NCI-H2107 treated with DMSO at 0.1 percent for 48 hours (cell line): ENCODE measurements around the gene RGS5.
"Not testable (repeated sequence)": the region's sequence is repeated elsewhere in the genome, so short reads cannot be mapped to it uniquely, and the experiment has no call there.

Experiments used
- DNase-seq: peaks from one replicate; lab custom pipeline; 2025; ENCODE audit not compliant: unreplicated experiment; lab: John Stamatoyannopoulos, UW

RGS5 gene, protein sequence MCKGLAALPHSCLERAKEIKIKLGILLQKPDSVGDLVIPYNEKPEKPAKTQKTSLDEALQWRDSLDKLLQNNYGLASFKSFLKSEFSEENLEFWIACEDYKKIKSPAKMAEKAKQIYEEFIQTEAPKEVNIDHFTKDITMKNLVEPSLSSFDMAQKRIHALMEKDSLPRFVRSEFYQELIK

DNA sequence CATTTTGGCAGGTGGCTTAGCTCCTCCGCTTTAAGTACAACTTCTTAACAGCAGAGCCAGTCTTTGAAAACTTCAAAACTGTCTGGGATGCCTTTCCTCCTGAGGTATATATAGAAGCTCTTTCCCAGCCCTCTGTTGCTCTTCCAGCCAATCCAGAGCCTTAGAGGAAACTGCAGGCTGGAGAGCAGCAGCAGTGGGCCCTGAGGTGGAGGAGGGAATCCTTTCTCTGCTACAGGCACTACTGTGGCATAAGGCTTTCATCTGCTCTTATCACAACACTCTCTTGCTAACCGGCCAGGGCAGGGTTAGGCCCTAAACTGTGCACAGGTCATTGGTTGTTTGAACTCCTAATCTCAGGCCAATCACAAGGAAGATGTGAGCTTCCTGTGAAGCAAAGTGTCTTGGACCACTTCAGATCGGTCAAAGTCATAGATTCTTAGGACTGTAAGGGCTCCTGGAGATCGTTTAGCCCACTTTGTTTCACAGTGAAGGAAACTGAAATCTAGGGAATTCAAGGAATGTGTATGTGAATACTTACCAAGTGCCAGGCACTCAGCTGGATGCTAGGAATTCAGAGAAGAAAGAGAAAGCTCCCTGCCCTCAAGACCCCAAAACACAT lies at the start of gene RGS5:
TSS of gene RGS5 (minus strand) at position 84 of the 619 bp plus-strand sequence. CDS start at position 3, 81 bp downstream.
- no peak for DNase-seq

DNA sequence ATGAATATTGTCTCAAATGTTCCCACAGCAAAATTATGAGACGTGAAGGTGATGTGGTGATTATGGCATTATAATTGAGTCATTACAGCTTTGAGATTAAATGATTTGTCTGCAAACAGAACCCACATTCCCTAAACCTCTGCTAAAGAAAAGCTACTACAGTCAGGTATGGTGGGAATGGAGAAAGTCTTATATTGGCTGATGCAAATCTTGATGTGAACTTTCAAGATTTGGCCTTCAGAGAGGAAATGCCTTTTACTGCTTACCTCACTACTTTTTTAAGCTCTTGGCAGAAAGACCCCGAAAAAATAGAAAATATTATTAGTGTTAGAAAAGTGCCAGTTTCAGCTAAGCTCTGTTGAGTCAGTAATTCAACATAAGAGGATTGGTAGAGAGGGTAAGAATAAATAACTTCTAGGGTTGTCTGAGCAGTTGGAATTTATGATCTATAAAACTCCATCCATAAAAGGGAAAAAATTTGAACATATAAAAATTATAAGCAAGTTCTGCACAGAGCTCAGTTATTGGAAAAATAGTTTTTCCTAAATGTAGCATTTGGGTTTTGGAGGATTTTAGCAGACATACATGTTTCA lies 47.8 kb upstream of the RGS5 start:
- no peak for DNase-seq

DNA sequence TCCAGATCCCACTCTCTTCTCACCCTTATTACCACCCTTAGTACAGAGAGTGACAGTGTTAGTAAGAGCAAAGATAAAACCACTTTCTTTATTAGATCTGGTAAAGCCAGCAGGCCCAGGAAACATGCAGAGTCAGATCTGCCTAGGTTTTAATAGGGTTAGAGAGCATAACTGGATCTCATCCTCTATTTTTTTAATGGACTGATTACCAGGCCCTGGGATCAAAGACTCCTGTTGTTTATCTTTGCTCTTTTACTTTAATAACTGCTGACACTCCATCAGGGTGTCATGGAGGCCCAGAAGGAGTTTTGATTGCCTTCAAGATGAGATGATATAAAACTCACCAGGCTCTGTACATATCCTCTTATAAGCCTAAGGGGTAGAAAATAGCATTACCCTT lies 45.3 kb upstream of the RGS5 start:
- no peak for DNase-seq

DNA sequence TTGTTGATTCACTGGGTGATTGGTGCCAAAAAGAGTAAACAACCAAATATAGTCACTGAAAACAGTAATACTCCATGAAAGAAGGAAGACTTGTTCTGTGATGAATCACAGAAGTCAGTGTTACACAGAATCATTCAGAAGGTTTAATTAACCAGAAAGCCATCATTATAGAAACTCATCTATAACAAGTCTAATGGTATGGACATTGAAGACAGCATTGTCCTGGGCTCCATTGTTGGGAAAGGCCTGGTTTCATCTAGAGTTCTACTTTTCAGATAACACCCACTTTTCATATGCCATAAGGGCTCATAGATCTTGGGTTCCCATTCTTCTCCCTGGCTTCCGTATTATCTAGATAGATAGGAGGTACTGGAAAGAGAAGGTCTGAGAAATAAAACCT lies 41.9 kb upstream of the RGS5 start:
- DNase-seq: not testable (repeated sequence)

DNA sequence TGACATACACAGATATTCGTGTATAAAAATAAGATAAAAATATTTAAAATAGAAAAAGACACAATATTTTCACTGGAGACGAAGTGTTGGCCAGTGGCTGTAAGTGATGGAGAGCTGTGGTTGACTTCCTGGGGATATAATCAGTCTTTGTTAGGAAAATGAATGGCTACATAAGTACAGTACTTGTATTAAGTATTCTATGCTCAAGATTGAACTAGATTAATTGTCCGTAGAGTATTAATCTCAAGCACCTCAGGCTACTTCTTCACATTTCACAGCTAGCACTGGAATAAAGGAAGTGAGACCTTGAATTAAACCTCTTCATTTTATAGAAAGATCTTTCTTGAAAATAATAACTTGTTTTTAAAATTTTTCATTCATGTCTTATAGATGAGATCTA lies 39.0 kb upstream of the RGS5 start:
- DNase-seq: no peak

DNA sequence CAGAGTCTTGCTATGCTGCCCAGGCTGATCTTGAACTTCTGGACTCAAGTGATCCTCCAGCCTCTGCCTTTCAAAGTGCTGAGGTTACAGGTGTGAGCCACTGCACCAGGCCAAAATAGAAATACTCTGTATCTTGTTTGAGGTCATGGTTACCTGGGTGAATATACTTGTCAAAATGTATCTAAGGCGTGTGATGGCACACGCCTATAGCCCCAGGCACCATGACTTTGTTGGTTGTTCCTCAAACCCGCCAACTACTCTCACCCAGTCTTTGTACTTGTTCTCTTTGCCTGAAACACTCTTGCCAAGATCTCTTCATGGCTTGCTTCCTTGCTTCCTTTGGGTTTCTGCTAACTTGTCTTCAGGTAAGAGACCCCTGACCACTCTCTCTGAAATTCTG lies 38.0 kb upstream of the RGS5 start:
- DNase-seq: no peak

DNA sequence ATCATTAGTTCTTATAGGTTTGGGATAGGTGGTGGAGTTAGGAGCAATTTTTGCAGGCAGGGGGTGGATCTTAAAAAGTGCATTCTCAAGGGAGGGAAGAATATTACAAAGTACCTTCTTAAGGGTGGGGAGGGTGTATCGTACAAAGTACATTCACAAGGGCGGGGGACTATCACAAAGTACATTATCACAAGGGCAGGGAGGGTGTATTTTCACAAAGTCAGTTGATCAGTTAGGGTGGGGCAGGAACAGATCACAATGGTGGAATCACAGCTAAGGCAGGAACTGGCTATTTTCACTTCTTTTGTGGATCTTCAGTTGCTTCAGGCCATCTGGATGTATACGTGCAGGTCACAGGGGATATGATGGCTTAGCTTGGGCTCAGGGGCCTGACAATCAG lies 30.9 kb upstream of the RGS5 start:
- DNase-seq: not testable (repeated sequence)

DNA sequence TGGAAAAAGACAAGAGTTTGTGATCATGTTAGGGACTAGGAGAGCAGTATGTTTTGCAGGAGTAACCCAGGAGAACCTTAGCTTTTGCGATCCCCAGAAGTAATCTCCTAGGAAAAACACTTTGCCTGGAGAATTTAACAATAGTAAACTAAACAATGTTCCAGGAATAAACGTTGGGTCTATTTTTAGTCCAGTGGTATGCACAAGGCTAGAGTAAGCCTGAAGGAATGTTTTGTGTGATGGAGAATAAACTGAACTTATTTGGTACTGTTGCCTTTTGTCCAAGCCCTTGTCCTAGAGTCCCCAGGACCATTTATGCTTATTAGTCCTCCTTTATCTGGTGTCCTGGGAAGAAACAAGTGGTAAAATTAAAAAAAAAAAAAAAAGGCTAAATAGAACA lies 28.7 kb upstream of the RGS5 start:
- no peak for DNase-seq

DNA sequence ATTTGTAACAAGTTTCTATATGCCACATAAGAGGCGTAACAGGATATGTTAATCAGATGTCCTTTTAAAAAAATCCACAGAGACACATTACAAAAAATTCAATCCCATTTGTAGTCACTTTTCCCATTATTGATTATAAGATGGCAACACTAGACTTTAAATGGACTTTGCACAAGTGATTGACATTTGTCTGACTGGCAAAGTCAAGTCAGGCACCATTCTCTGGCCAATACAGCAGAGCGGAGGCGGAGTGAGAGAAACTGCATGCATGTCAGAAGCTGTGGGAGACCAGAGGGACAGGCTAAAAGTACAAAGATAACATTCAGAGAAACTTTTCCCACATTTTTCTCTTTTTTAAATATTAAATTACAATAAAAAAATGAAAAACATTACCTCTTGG lies 28.1 kb upstream of the RGS5 start:
- DNase-seq: no peak

DNA sequence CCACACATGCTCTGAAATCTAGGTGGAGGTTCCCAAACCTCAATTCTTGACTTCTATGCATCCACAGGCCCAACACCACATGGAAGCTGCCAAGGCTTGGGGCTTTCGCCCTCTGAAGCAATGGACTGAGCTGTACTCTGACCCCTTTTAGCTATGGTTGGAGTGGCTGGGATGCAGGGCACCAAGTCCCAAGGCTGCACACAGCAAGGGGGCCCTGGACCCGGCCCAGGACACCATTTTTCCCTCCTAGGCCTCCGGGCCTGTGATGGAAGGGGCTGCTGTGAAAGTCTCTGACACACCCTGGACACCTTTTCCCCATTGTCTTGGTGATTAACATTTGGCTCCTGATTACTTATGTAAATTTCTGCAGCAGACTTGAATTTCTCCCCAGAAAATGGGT lies 25.6 kb upstream of the RGS5 start:
- not testable (repeated sequence) for DNase-seq

DNA sequence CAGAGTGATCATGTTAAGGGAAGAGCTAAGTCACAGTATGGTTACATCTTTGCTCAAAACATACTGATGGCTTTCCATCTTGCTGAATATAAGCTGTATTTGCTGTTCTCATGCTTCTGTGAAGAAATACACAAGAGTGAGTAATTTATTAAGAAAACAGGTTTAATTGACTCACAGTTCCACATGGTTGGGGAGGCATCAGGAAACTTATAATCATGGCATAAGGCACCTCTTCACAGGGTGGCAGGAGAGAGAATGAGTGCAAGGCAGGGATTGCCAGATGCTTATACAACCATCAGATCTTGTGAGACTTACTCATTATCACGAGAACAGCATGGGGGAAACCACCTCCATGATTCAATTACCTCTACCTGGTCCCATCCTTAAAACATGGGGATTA lies 24.4 kb upstream of the RGS5 start:
- DNase-seq: no peak

DNA sequence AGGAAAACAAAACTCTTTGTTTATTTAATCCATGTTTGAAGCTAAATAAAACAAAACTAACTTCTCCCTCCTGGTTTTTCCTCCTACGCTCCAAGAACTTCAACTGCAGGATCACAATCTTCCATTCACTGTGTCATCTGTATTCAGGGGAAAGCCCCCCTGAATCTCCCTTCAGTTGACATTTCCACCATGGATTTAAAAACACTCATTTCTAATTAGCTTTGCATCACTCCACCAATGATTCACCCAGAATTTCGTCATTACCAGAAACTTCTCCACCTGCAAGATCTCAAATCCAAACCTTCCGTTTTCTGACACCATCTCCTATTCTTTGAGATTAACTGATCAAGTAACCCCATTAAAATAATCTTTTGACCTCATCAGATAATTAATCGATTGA lies 10.9 kb upstream of the RGS5 start:
- no peak for DNase-seq

DNA sequence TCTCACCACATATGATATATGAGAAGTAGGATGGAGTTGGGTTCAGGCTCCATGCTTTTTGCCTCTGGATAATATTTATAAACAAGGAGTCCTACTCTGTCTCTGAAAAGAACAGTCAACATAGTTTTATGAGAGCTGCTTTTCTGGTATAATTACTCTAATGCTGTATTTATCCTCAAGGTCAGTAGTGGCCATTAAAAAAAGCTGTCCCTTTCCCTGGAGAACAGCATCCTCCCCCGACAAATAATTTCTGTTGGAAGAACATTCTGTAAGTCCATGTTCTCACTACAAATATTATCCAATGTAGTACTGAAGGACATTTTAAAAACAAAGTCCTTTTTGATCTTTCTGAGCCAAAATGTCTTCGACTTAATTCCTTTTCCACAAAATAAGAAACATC lies 9.0 kb upstream of the RGS5 start:
- DNase-seq: no peak

DNA sequence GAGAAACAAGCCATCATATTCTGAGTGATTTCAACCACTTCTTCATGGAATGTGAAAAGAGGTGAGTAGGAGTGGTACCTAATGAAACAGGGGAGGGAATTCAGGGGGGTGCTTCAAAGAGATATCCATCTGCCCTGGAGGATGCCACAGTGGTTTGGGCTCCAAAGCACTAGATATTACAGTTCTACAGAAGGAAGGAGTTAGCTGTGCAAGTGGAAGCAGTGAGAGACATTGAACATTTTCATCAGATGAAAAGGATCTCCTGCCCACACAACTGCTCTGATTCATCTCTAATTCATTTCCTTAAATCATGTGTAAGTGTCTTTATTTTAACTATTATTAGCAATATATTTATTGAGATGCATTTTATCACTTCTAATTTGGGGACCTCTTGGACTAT lies 2.8 kb upstream of the RGS5 start:
- no peak for DNase-seq

DNA sequence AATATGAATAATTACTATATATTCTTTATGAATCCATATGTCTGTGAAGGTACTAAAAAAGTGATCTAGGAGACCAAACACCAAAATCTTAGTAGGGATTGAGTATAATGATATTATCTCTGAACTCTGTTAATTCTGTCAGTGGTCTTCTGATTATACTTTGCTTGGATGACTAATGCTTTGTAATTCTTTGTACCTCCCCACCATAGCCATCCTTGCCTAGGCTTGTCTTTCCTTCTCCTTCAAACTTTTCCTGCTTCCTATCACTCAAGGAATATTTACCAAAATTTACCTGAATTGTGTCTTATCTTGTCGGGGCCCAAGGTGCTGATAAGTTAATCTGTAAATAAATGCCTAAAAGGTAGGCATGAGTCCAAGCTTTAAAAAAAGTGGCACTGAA lies 845 bp upstream of the RGS5 start:
- no peak for DNase-seq

DNA sequence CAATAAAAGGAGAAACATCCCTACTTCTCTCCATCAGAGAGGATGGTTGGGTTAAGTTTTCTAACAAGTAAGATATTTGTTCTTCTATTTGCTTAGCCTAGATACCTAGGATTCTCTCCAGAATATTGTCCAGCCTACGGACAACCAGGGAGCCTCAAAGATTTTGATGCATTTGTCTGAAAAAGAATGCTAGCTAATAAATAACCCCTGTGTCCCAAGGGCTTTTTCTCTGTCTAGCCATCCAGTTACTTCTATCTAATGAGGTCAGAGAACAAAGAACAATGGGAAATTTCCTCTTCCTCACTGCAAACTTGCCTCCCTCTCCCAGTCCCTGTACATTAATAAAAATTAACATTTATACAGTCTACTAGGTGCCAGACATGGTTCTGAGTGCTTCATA lies 810 bp downstream of the RGS5 start:
- no peak for DNase-seq

DNA sequence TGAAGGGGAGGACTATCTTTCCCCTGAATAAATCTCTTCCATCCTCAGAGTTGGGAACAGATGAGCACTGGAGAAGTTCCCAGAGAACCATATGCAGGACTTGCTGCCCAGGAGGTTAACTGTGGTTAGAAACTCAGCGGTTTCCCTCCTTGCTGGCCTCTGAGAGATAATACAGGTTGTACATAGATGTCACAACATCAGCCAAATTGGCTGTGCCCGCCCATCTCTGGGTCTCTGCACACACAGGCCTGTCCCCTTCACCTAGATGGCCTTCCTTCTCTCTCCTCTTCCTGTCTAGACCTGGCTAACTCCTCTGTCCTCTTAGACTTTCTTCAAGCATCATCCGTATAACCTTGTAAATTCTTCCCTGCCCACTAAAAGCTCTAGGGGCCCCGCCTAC lies 5.7 kb downstream of the RGS5 start:
- no peak for DNase-seq

DNA sequence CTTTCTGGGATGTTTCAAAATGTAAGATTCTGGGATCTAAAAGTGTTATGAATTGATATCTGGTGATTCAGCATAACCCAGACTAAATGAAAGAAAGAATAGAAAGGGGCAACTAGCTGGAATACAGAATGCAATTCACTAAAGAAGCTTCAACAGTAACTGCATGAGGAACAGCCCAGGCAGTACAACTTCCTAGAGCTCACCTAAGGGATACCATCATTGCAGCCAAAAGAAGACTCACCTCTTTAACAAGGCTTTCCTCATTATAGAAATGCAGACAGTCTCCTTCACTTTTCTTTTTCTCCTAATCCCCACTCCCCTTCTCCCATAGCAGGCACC lies 6.3 kb downstream of the RGS5 start:
- no peak for DNase-seq

DNA sequence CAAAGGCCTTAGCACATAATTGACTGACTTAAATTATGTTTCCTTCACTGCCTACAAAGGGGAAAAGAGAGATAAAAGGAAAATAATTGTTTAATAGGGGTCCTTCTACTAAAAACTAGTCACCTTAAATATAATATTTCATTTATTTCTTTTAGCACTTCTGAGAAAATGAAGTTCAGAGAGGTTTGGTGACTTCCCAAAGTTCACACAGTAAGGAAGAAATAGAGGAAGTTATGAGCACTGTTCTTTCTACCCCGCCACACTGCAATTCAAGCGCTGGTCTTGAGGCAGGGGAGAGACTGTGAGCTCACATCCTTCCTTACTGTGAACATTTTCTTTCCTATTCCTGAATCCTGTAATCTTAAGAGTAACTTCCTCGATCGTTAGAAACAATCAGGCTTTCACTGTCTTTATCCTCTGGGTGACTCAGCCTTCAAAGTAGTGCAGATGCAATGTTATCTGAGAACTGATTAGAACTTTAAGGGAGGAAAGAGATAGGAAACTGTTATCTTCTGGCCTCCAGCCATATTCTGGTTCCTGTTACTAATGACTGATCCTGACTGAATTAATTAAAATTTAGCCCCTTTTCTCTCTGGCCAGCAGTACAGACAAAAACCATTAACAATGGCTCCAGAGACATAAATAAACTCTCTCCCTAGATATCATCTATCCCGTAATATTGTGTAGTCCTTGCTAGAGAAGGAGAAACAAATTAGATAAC lies 6.8 kb downstream of the RGS5 start:
- no peak for DNase-seq

DNA sequence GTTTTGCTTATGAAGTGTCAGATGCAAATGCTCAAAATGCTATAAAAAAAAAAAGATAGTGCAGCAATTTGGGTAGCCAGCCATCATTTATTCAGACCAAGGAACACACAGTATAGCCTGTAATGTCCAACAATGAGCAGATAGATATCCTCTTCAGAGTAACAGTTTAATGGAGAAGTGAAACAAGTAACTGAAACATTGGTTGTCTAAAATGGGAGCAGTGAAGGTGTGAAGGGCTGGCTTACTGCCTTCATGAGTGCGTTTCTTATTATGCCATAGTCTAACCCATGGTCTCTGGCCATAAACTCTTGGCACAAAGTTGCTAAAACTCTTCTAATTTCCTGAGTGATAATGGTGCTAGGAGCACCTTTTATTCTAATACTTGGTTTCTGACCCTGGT lies 11.4 kb downstream of the RGS5 start:
- DNase-seq: no peak

DNA sequence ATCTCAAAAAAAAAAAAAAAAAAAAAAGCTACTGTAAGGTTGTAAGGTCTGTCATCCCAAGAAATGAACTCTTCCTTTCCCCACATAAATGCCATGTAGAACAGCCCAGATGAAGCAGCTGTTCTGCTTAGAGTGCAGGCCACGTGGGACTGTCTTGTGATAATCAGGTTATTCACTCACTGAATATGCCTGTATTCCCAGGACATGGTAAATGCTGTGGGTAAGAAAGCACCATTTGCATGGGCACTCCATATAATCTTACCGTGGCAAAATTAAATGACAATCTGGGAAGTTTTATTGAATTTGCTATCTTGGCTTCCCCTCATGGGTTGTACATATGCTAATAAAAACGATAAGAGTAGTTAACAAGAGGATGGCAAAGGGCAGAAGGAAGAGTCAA lies 13.8 kb downstream of the RGS5 start:
- DNase-seq: no peak

DNA sequence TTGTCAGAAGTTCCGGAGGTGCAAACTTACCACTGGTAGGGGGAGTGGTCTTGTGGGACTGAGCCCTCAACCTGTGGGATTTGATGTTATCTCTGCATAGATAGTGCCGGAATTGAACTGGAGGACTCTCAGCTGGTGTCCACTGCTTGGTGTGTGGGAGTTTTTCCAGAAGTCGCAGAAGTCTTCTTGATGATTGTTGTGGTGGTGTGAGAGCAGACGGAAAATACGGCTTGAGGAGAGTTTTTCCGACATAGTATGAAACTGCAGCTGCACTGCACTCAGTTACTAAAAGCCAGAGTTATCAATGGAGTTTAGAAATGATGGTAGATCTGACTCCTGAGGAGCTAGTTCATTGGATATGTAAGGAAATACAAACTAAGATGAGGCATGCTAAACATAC lies 14.9 kb downstream of the RGS5 start:
- no peak for DNase-seq
